GM12892 (cell line): ENCODE data around the gene RAB33B.

Experiments used
- POLR2A ChIP-seq: IDR thresholded peaks from 2 replicates; pipeline ENCODE4 v1.6.1; 2011; ENCODE audit warnings: low read depth, low read length, control low read depth
- POLR2AphosphoS5 ChIP-seq: IDR thresholded peaks from 2 replicates; pipeline ENCODE4 v1.6.1; 2011; ENCODE audit warnings: low read depth, low read length, control low read depth

DNA sequence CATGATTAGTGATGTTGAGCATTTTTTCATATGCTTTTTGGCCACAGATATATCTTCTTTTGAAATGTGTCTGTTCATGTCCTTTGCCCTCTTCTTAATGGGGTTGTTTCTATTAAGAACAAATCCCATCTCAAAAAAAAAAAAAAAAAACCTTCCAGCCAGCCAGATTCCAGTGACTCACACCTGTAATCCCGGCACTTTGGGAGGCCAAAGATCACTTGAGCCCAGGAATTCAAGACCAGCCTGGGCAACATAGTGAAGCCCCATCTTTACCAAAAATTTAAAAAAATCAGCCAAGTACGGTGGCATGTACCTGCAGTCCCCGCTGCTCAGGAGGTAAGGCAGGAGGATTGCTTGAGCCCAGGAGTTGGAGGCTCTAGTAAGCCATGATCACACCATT is 5.1 kb downstream of the RAB33B start:
- no peak for TF ChIP-seq POLR2AphosphoS5
- TF ChIP-seq POLR2A = no peak
